Duodenal mucosa (tissue), 2 donors: ENCODE measurements around the gene TRERF1.

Source experiments
- H3K27ac ChIP-seq: one replicate; pipeline ENCODE4 v1.7.0; 2013; ENCODE audit warnings: low read depth, low read length
- H3K27me3 ChIP-seq, 2 donors: one replicate each; pipeline ENCODE4 v1.7.0; 2013; ENCODE audit warnings: low read length in 2 of 2, control low read depth in 1 of 2; ENCODE audit not compliant: insufficient read depth in 2 of 2, control insufficient read depth in 1 of 2
- H3K36me3 ChIP-seq, 2 donors: one replicate each; pipeline ENCODE4 v1.7.0; 2013; ENCODE audit warnings: low read length in 2 of 2, control low read depth in 1 of 2; ENCODE audit not compliant: insufficient read depth in 2 of 2, control insufficient read depth in 1 of 2
- H3K4me1 ChIP-seq, 2 donors: one replicate each; pipeline ENCODE4 v1.7.0; 2013; ENCODE audit warnings: low read length in 2 of 2, control low read depth in 1 of 2; ENCODE audit not compliant: insufficient read depth in 2 of 2, control insufficient read depth in 1 of 2
- H3K4me3 ChIP-seq, 2 donors: one replicate each; pipeline ENCODE4 v1.7.0; 2013; ENCODE audit warnings: low read length in 2 of 2, low read depth in 1 of 2
- H3K9ac ChIP-seq, 2 donors: one replicate each; pipeline ENCODE4 v1.7.0; 2013; ENCODE audit warnings: low read length in 2 of 2, low read depth in 1 of 2
- H3K9me3 ChIP-seq, 2 donors: one replicate each; pipeline ENCODE4 v1.7.0; 2013; ENCODE audit warnings: low read length in 2 of 2, control low read depth in 1 of 2; ENCODE audit not compliant: control insufficient read depth in 1 of 2

TRERF1 gene

DNA sequence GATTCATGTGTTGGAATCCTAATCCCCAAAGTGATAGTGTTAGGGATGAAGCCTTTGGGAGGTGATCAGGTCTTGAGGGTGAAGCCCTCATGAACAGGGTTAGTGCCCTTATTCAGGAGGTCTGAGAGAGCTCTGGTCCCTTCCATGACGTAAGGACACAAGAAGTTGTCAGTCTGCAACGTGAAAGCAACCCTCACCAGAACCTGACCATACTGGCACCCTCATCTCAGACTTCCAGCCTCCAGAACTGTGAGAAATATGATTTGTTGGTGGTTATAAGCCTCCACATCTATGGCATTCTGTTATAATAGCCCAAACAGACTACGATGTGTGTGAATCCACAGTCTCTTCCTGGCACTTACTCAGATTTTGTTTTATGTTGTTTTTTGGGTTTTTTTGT is 90.7 kb downstream of the TRERF1 start:
- H3K4me3 ChIP-seq: no peak overlapping the region

GRCh38 chr6:42359021-42359420 is 92.7 kb downstream of the TRERF1 start:
- Histone ChIP-seq H3K27ac (no peak overlapping the region), H3K27me3 (no peaks in the 10 kb centered on the region), H3K4me3 (no peak overlapping the region), H3K4me1 (peaks cover 0 to 4% of the 10 kb centered on the region in 2 donors), H3K36me3 (peaks cover 3 to 4% of the 10 kb centered on the region in 2 donors), H3K9ac (no peak overlapping the region), H3K9me3 (no peaks in the 10 kb centered on the region)

More for the DNA sequence above, 90.7 kb downstream of the TRERF1 start:
- peaks cover 11 to 16% of the 10 kb centered on the region in 2 donors for H3K4me1 ChIP-seq
- H3K27ac ChIP-seq: no peak overlapping the region
- H3K36me3 ChIP-seq: peaks cover 3 to 4% of the 10 kb centered on the region in 2 donors
- no peak overlapping the region for H3K9ac ChIP-seq
- H3K27me3 ChIP-seq: no peaks in the 10 kb centered on the region
- no peaks in the 10 kb centered on the region for H3K9me3 ChIP-seq

- Histone ChIP-seq H3K9ac (no peak overlapping the region), H3K4me1 (peaks cover 0 to 4% of the 10 kb centered on the region in 2 donors), H3K4me3 (no peak overlapping the region), H3K9me3 (no peaks in the 10 kb centered on the region), H3K27me3 (no peaks in the 10 kb centered on the region), H3K36me3 (peaks cover 0 to 3% of the 10 kb centered on the region in 2 donors), H3K27ac (no peak overlapping the region)
Measured at GRCh38 chr6:42355416-42355815, 96.3 kb downstream of the TRERF1 start.

DNA sequence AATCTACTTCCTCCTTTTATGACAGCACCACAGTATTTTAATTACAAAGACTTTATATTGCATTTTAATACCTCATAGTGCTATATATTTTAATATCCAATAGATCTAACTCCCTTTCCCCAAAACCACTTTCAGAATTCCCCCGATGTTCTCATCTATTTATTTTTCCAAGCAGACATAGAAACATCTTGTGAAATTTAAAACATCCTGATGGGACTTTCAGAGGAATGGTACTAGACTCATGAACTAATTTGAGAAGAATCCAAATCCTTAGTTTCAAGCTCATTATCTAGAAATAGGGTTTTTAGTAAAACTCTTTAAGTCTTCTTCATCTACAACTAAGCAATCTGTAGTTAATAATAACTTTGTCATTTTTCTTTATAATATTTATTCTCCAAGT is 97.0 kb downstream of the TRERF1 start:
- no peak overlapping the region for H3K27ac ChIP-seq
- H3K36me3 ChIP-seq: peaks cover 0 to 3% of the 10 kb centered on the region in 2 donors
- H3K9ac ChIP-seq: no peak overlapping the region
- no peaks in the 10 kb centered on the region for H3K27me3 ChIP-seq
- H3K4me3 ChIP-seq: no peak overlapping the region
- peaks cover 0 to 4% of the 10 kb centered on the region in 2 donors for H3K4me1 ChIP-seq
- H3K9me3 ChIP-seq: no peaks in the 10 kb centered on the region

- Histone ChIP-seq H3K9me3 (no peaks in the 10 kb centered on the region), H3K27ac (no peak overlapping the region), H3K4me3 (no peak overlapping the region), H3K4me1 (peaks cover 0 to 4% of the 10 kb centered on the region in 2 donors), H3K9ac (no peak overlapping the region), H3K27me3 (no peaks in the 10 kb centered on the region), H3K36me3 (peaks cover 0 to 3% of the 10 kb centered on the region in 2 donors)
Measured at GRCh38 chr6:42352856-42353564, 98.7 kb downstream of the TRERF1 start.

- peaks cover 0 to 9% of the 10 kb centered on the region in 2 donors for H3K4me1 ChIP-seq
- no peaks in the 10 kb centered on the region for H3K36me3 ChIP-seq
- H3K9ac ChIP-seq: no peak overlapping the region
- H3K4me3 ChIP-seq: no peak overlapping the region
- H3K27me3 ChIP-seq: no peaks in the 10 kb centered on the region
- H3K9me3 ChIP-seq: no peaks in the 10 kb centered on the region
- no peak overlapping the region for H3K27ac ChIP-seq
Measured at GRCh38 chr6:42350911-42351310, 100.8 kb downstream of the TRERF1 start.

GRCh38 chr6:42349753-42350511 is 101.8 kb downstream of the TRERF1 start:
- H3K9ac ChIP-seq: no peak overlapping the region
- H3K4me3 ChIP-seq: no peak overlapping the region
- no peaks in the 10 kb centered on the region for H3K36me3 ChIP-seq
- H3K27me3 ChIP-seq: no peaks in the 10 kb centered on the region
- H3K4me1 ChIP-seq: peaks cover 0 to 10% of the 10 kb centered on the region in 2 donors
- H3K9me3 ChIP-seq: no peaks in the 10 kb centered on the region
- no peak overlapping the region for H3K27ac ChIP-seq

- Histone ChIP-seq H3K36me3 (no peaks in the 10 kb centered on the region), H3K9me3 (no peaks in the 10 kb centered on the region), H3K4me1 (peaks cover 0 to 6% of the 10 kb centered on the region in 2 donors), H3K4me3 (no peak overlapping the region), H3K27me3 (no peaks in the 10 kb centered on the region), H3K9ac (no peak overlapping the region), H3K27ac (no peak overlapping the region)
Measured at GRCh38 chr6:42347456-42347855, 104.3 kb downstream of the TRERF1 start.

DNA sequence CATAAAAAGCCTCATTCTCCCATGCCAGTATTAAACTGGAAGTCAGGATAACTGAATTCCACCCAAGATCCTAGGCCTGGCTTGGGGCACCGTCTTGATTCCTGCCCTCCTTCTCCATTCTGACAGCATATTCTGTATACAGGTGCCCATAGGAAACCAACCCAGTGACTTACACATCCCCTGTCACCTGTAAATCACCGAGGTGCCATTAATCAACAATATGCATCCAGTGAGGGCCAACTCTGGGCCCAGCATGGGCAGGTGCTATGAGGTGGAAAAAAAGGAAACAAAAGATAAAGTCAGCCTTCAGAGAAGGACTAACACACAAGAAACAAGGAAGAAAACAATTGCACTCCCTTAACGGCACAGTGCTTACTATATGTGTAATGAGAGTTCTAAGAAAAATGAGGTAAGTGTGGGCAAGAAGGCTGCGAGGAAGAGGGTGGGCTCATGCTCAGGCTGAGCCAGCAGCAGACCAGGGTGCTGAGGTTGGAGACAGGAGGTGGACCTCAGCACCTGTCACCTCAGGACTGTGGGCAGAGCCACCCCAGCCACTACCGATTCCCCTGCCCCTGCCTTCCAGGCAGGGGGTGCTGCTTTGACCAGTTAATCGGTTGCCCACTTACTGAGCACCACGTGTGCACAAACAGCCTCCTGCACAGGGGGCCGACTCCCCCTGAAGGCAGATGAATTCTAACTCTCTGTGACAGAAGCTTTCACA is 105.9 kb downstream of the TRERF1 start:
- Histone ChIP-seq H3K4me3 (no peak overlapping the region), H3K4me1 (peaks cover 0 to 6% of the 10 kb centered on the region in 2 donors), H3K27ac (no peak overlapping the region), H3K36me3 (no peaks in the 10 kb centered on the region), H3K9ac (no peak overlapping the region), H3K9me3 (no peaks in the 10 kb centered on the region), H3K27me3 (no peaks in the 10 kb centered on the region)

GRCh38 chr6:42344756-42345155 is 107.0 kb downstream of the TRERF1 start:
- Histone ChIP-seq H3K9me3 (no peaks in the 10 kb centered on the region), H3K27ac (no peak overlapping the region), H3K4me3 (no peak overlapping the region), H3K27me3 (no peaks in the 10 kb centered on the region), H3K4me1 (peaks cover 0 to 6% of the 10 kb centered on the region in 2 donors), H3K36me3 (no peaks in the 10 kb centered on the region), H3K9ac (no peak overlapping the region)
